Epithelial cell of proximal tubule (primary cell): ENCODE data around the gene ANKRD45. TPM values are rescaled to one million over a fixed set of nuclear protein-coding genes. Genes with fewer than 3 reads are reported as not detected.

Source experiments
- DNase-seq: peaks from one replicate; pipeline ENCODE4 v3.0.0-alpha.2; 2011; ENCODE audit warnings: low read depth
- H3K4me3 ChIP-seq: 2 replicates; pipeline ENCODE4 v1.5.1; 2011; ENCODE audit warnings: low read depth, mild to moderate bottlenecking, low read length
- total RNA-seq: library from RNA; depleted of rRNA; stranded (reverse); fragments of >200 nt; gene quantifications from 2 replicates; pipeline ENCODE4 v1.2.3, GENCODE V29; 2015
- TF ChIP-seq, protein P1 (sequence below): conservative IDR thresholded peaks from 2 replicates; pipeline ENCODE4 v1.5.1; 2012; ENCODE audit warnings: low read depth, mild to moderate bottlenecking, low read length

ANKRD45 gene
- total RNA-seq, 1 donor from 2014 or later, result 0.35 TPM

DNA sequence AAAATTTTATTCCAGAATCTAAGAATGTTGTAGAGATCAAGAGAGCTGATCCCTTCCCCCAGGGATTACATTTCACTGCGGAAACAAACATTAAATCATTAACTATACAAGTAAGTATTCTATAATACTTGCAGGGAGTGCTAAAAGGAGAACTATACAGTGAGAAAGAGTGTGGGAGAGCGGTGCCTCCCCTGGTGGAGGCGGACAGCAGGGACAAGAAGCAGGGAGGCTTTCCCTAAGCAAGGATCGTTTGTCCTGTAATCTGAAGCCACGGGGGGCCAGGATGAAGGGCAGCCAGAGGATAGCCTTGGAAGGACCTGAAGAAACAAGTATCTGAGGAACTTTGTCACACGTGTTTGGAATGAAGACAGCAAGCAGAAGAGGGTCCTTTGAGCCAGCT is 106.8 kb downstream of the ANKRD45 start:
- DNase-seq, result no peak
- TF ChIP-seq, protein P1, sequence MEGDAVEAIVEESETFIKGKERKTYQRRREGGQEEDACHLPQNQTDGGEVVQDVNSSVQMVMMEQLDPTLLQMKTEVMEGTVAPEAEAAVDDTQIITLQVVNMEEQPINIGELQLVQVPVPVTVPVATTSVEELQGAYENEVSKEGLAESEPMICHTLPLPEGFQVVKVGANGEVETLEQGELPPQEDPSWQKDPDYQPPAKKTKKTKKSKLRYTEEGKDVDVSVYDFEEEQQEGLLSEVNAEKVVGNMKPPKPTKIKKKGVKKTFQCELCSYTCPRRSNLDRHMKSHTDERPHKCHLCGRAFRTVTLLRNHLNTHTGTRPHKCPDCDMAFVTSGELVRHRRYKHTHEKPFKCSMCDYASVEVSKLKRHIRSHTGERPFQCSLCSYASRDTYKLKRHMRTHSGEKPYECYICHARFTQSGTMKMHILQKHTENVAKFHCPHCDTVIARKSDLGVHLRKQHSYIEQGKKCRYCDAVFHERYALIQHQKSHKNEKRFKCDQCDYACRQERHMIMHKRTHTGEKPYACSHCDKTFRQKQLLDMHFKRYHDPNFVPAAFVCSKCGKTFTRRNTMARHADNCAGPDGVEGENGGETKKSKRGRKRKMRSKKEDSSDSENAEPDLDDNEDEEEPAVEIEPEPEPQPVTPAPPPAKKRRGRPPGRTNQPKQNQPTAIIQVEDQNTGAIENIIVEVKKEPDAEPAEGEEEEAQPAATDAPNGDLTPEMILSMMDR, result peak; percentile 33
- H3K4me3 ChIP-seq, result no peak overlapping the region

DNA sequence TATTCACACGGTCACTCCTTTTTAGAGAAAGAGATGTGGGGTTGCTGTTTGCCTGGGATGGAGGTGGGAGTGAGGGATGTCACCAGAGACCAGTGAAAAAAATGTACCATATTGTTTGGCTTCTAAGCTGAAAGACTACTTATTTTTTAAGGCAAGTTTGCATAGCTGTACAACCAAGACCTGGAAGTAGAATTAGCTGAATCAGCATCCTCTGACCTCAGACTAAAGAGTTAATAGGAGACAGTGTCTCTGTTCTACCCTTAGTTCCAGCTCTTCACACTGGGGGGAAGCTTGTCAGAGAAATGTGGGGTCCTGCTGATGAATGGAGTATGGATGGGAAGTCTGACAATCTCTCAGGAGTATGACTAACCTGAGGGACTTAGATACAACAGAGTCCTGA is 108.4 kb downstream of the ANKRD45 start:
- TF ChIP-seq, protein P1, result no peak
- H3K4me3 ChIP-seq, result no peak overlapping the region

DNA sequence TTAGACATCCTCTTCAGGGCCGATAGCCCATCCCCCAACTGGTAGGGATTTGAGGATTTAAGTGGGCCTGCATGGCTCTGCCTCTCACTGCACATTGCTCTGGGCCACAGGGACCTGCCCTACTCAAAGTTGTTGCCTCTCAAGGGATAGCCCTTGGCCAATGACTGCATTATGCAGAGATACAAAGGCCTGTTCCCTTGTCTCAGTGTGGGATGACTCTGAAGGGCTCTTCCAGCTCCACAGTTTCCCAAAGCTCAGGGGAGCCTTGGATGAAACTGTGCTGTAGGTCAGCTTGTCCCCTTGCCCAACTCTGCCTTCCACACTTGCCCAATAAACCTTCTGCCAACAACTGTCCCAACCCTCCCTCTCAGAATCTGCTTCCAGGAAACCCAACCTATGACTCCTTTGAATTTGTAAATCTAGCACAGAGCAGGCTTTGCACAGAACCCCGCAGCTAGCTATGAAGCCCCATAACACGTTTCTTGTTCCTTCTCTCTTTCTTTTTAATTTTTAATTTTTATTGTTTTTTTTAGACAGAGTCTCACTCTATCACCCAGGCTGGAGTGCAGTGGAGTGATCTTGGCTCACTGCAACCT is 109.3 kb downstream of the ANKRD45 start:
- DNase-seq, result no peak
- TF ChIP-seq, protein P1, result no peak
- H3K4me3 ChIP-seq, result no peak overlapping the region

More for the DNA sequence above, 108.4 kb downstream of the ANKRD45 start:
- no peak for DNase-seq

Other genes starting within 250 kb of the ANKRD45 start
- 237 and 262 TPM in 2 replicates for gene PRDX6, start 192.5 kb downstream of the ANKRD45 start, total RNA-seq
- not detected in 2 replicates for gene SLC9C2, start 66.8 kb downstream of the ANKRD45 start, total RNA-seq
- not detected in 2 replicates for gene TEX50, start 34.5 kb downstream of the ANKRD45 start, total RNA-seq
- gene KLHL20, start 45.1 kb upstream of the ANKRD45 start, total RNA-seq, result 6.7 and 8.2 TPM in 2 replicates
- 36.3 and 39.6 TPM in 2 replicates for gene DARS2, start 154.8 kb upstream of the ANKRD45 start, total RNA-seq
- gene CENPL, start 155.0 kb upstream of the ANKRD45 start, total RNA-seq, result 11.8 and 17.7 TPM in 2 replicates
- gene GAS5, start 198.1 kb upstream of the ANKRD45 start, total RNA-seq, result 319 and 645 TPM in 2 replicates
- gene ZBTB37, start 198.5 kb upstream of the ANKRD45 start, total RNA-seq, result 2.2 and 3.0 TPM in 2 replicates
- gene SERPINC1, start 247.5 kb upstream of the ANKRD45 start, total RNA-seq, result not detected in 2 replicates